ENCODE measurements around the gene LLGL1.
"Not testable (repeated sequence)": the region's sequence is repeated elsewhere in the genome, so short reads cannot be mapped to it uniquely, and the experiment has no call there.

The LLGL1 gene

GRCh38 chr17:18194804-18195203 lies 30.6 kb upstream of the LLGL1 start:
- Histone ChIP-seq H3K4me1 (ENCODE audit: control insufficient read depth, insufficient read depth, low read length) (no peaks in the 10 kb centered on the region), H3K9ac (ENCODE audit: low read length) (no peak overlapping the region), H3K36me3 (ENCODE audit: control insufficient read depth, insufficient read depth, low read length) (peaks cover 60% of the 10 kb centered on the region), H3K27ac (ENCODE audit: low read depth, low read length) (no peak overlapping the region), H3K4me3 (ENCODE audit: low read depth, low read length) (no peak overlapping the region), H3K9me3 (ENCODE audit: control insufficient read depth, insufficient read depth, low read depth, low read length) (no peaks in the 10 kb centered on the region), H3K27me3 (ENCODE audit: control insufficient read depth, insufficient read depth, low read length) (no peaks in the 10 kb centered on the region)

GRCh38 chr17:18195246-18195645 lies 30.2 kb upstream of the LLGL1 start:
- no peak overlapping the region for H3K4me3 ChIP-seq (ENCODE audit: low read depth, low read length)
- H3K4me1 ChIP-seq (ENCODE audit: control insufficient read depth, insufficient read depth, low read length) = peaks cover 3% of the 10 kb centered on the region; the same call in 1 of the 2 replicates
- no peak overlapping the region for H3K9ac ChIP-seq (ENCODE audit: low read length)
- no peaks in the 10 kb centered on the region for H3K9me3 ChIP-seq (ENCODE audit: control insufficient read depth, insufficient read depth, low read depth, low read length)
- no peaks in the 10 kb centered on the region for H3K27me3 ChIP-seq (ENCODE audit: control insufficient read depth, insufficient read depth, low read length)
- peaks cover 60% of the 10 kb centered on the region for H3K36me3 ChIP-seq (ENCODE audit: control insufficient read depth, insufficient read depth, low read length)
- H3K27ac ChIP-seq (ENCODE audit: low read depth, low read length) = no peak overlapping the region

GRCh38 chr17:18197535-18198194 lies 27.8 kb upstream of the LLGL1 start:
- H3K36me3 ChIP-seq (ENCODE audit: control insufficient read depth, insufficient read depth, low read length) = peaks cover 64% of the 10 kb centered on the region
- peaks cover 8% of the 10 kb centered on the region; the same call in 1 of the 2 replicates for H3K4me1 ChIP-seq (ENCODE audit: control insufficient read depth, insufficient read depth, low read length)
- no peak overlapping the region for H3K27ac ChIP-seq (ENCODE audit: low read depth, low read length)
- no peak overlapping the region for H3K4me3 ChIP-seq (ENCODE audit: low read depth, low read length)
- no peaks in the 10 kb centered on the region for H3K9me3 ChIP-seq (ENCODE audit: control insufficient read depth, insufficient read depth, low read depth, low read length)
- H3K27me3 ChIP-seq (ENCODE audit: control insufficient read depth, insufficient read depth, low read length) = no peaks in the 10 kb centered on the region
- H3K9ac ChIP-seq (ENCODE audit: low read length) = no peak overlapping the region

DNA sequence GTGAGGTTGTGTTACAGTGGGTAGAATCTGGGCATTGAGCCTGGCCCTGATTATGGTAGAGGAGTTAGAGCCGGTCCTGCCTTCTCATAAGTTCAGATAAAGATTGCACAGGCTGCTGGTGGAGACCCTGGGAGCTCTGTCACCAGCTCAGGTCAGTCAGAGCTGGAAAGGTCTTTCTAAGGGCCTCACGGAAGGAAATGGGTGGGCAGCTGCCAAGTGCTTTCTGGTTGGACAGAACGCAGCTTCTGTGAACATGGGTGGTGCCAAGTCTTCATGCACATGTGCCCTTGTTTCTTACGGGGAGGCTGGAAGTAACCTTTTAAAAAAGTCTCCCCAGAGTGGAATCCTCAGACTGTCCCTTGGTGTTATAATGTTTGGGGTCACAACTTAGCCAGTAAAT lies 26.9 kb upstream of the LLGL1 start:
- Histone ChIP-seq H3K36me3 (ENCODE audit: control insufficient read depth, insufficient read depth, low read length) (peaks cover 65% of the 10 kb centered on the region), H3K4me1 (ENCODE audit: control insufficient read depth, insufficient read depth, low read length) (peaks cover 15% of the 10 kb centered on the region; the same call in 1 of the 2 replicates), H3K27ac (ENCODE audit: low read depth, low read length) (no peak overlapping the region), H3K27me3 (ENCODE audit: control insufficient read depth, insufficient read depth, low read length) (no peaks in the 10 kb centered on the region), H3K9ac (ENCODE audit: low read length) (no peak overlapping the region), H3K4me3 (ENCODE audit: low read depth, low read length) (no peak overlapping the region), H3K9me3 (ENCODE audit: control insufficient read depth, insufficient read depth, low read depth, low read length) (no peaks in the 10 kb centered on the region)

DNA sequence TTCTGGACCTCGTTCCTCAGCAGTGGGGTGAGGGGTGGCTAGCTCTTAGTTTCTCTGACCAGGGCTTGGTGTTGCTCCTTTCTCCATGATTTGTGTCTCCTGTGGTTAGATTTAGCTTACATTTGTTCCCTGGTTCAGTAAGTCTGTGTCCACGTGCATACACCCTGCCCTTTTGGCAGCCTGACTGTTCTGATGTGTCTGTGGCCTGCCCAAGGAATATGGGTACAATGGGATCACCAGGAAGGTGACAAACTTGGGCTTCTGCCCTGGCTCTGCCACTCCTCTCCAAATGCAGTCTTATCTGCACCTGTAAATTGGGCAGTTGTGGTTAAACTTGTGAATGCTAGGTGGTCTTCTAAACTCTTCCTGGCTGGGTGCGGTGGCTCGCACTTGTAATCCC lies 24.3 kb upstream of the LLGL1 start:
- peaks cover 60% of the 10 kb centered on the region for H3K36me3 ChIP-seq (ENCODE audit: control insufficient read depth, insufficient read depth, low read length)
- H3K27ac ChIP-seq (ENCODE audit: low read depth, low read length) = no peak overlapping the region
- H3K9ac ChIP-seq (ENCODE audit: low read length) = no peak overlapping the region
- H3K9me3 ChIP-seq (ENCODE audit: control insufficient read depth, insufficient read depth, low read depth, low read length) = no peaks in the 10 kb centered on the region
- H3K4me1 ChIP-seq (ENCODE audit: control insufficient read depth, insufficient read depth, low read length) = peaks cover 18% of the 10 kb centered on the region; the same call in 1 of the 2 replicates
- no peaks in the 10 kb centered on the region for H3K27me3 ChIP-seq (ENCODE audit: control insufficient read depth, insufficient read depth, low read length)
- no peak overlapping the region for H3K4me3 ChIP-seq (ENCODE audit: low read depth, low read length)

DNA sequence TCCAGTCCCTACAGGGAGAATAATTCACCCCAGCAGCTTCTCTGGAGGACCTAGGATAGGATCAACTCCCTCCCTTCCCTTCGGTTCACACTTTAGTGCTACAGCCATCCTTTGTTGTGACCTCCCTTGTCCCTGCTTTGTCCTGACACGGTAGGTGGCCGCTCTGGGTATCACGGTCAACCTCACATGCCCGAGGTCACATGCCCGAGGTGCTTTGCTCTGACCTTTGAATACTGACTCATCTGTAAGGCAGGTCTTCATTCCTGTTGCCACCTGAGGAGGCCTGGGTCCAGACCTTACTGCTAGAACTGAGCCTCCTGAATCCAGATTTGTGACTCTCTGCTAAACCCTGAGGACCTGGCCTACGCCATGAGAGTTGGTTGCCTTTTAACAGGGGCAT lies 22.1 kb upstream of the LLGL1 start:
- H3K4me1 ChIP-seq (ENCODE audit: control insufficient read depth, insufficient read depth, low read length) = peaks cover 18% of the 10 kb centered on the region; the same call in 1 of the 2 replicates
- H3K9ac ChIP-seq (ENCODE audit: low read length) = no peak overlapping the region
- no peaks in the 10 kb centered on the region for H3K27me3 ChIP-seq (ENCODE audit: control insufficient read depth, insufficient read depth, low read length)
- no peaks in the 10 kb centered on the region for H3K9me3 ChIP-seq (ENCODE audit: control insufficient read depth, insufficient read depth, low read depth, low read length)
- peaks cover 60% of the 10 kb centered on the region for H3K36me3 ChIP-seq (ENCODE audit: control insufficient read depth, insufficient read depth, low read length)
- H3K27ac ChIP-seq (ENCODE audit: low read depth, low read length) = no peak overlapping the region
- H3K4me3 ChIP-seq (ENCODE audit: low read depth, low read length) = no peak overlapping the region

DNA sequence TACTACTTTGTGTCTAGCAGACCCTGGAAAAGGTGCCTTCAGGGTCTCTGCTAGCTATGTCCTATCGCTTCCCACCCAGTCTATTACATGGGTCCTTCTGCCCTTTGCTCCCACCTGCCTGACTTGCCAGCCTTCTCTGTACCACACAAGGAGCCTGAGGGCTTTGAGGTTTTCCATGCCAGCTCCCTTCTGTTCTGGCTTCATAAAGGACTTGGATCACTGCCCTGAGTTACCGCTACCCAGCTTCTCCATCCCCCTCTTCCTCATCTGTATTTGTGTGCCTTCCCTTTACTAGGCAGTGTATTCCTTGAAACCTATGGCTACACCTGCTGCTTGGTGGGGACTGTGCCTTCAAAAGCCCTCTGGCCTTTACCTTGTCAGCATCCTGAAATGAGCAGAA lies 19.6 kb upstream of the LLGL1 start:
- Histone ChIP-seq H3K36me3 (ENCODE audit: control insufficient read depth, insufficient read depth, low read length) (peaks cover 72% of the 10 kb centered on the region), H3K27ac (ENCODE audit: low read depth, low read length) (no peak overlapping the region), H3K4me1 (ENCODE audit: control insufficient read depth, insufficient read depth, low read length) (peaks cover 13% of the 10 kb centered on the region; the same call in 1 of the 2 replicates), H3K9me3 (ENCODE audit: control insufficient read depth, insufficient read depth, low read depth, low read length) (no peaks in the 10 kb centered on the region), H3K27me3 (ENCODE audit: control insufficient read depth, insufficient read depth, low read length) (no peaks in the 10 kb centered on the region), H3K9ac (ENCODE audit: low read length) (no peak overlapping the region), H3K4me3 (ENCODE audit: low read depth, low read length) (no peak overlapping the region)

DNA sequence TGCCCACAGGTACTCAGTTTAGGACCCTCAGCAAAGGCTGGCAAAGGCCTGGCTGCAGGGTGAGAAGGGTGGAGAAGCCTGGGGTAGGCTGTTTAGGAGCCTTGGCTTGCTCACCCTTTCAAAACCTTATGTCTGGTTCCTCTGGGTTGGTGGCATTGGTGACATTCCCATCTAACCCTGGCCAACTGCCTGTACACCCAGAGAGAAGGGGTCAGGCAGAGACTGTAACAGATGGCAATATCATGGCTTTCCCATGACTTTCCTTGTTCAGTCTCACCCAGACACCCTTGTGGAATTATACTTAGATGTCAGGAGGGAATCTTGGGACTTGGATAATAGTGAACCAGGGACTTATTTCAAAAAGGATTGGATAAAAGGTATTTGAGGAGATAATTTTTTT lies 18.5 kb upstream of the LLGL1 start:
- Histone ChIP-seq H3K9ac (ENCODE audit: low read length) (no peak overlapping the region), H3K9me3 (ENCODE audit: control insufficient read depth, insufficient read depth, low read depth, low read length) (no peaks in the 10 kb centered on the region), H3K27me3 (ENCODE audit: control insufficient read depth, insufficient read depth, low read length) (no peaks in the 10 kb centered on the region), H3K36me3 (ENCODE audit: control insufficient read depth, insufficient read depth, low read length) (peaks cover 69% of the 10 kb centered on the region), H3K27ac (ENCODE audit: low read depth, low read length) (no peak overlapping the region), H3K4me1 (ENCODE audit: control insufficient read depth, insufficient read depth, low read length) (peaks cover 13% of the 10 kb centered on the region; the same call in 1 of the 2 replicates), H3K4me3 (ENCODE audit: low read depth, low read length) (no peak overlapping the region)

DNA sequence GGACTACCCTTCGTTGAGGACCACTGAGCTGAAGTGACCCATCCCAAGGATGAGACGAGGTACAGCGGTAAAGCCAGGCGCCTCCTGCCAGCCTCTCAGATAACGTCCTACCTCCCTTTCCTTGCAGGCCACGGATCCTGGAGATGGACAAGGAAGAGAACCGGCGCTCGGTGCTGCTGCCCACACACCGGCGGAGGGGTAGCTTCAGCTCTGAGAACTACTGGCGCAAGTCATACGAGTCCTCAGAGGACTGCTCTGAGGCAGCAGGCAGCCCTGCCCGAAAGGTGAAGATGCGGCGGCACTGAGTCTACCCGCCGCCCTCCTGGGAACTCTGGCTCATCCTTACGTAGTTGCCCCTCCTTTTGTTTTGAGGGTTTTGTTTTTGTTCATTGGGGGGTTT lies 17.3 kb upstream of the LLGL1 start:
- Histone ChIP-seq H3K27me3 (ENCODE audit: control insufficient read depth, insufficient read depth, low read length) (no peaks in the 10 kb centered on the region), H3K9ac (ENCODE audit: low read length) (no peak overlapping the region), H3K36me3 (ENCODE audit: control insufficient read depth, insufficient read depth, low read length) (peaks cover 68% of the 10 kb centered on the region)

GRCh38 chr17:18213666-18214270 lies 11.7 kb upstream of the LLGL1 start:
- H3K27me3 ChIP-seq (ENCODE audit: control insufficient read depth, insufficient read depth, low read length) = no peaks in the 10 kb centered on the region
- H3K27ac ChIP-seq (ENCODE audit: low read depth, low read length) = no peak overlapping the region
- H3K9ac ChIP-seq (ENCODE audit: low read length) = no peak overlapping the region
- no peaks in the 10 kb centered on the region; the same call in 1 of the 2 replicates for H3K4me1 ChIP-seq (ENCODE audit: control insufficient read depth, insufficient read depth, low read length)
- H3K4me3 ChIP-seq (ENCODE audit: low read depth, low read length) = no peak overlapping the region
- H3K9me3 ChIP-seq (ENCODE audit: control insufficient read depth, insufficient read depth, low read depth, low read length) = no peaks in the 10 kb centered on the region
- H3K36me3 ChIP-seq (ENCODE audit: control insufficient read depth, insufficient read depth, low read length) = peaks cover 22% of the 10 kb centered on the region

More for the DNA sequence above, 17.3 kb upstream of the LLGL1 start:
- H3K27ac ChIP-seq (ENCODE audit: low read depth, low read length) = no peak overlapping the region
- no peaks in the 10 kb centered on the region for H3K9me3 ChIP-seq (ENCODE audit: control insufficient read depth, insufficient read depth, low read depth, low read length)
- peaks cover 7% of the 10 kb centered on the region; the same call in 1 of the 2 replicates for H3K4me1 ChIP-seq (ENCODE audit: control insufficient read depth, insufficient read depth, low read length)
- H3K4me3 ChIP-seq (ENCODE audit: low read depth, low read length) = no peak overlapping the region

GRCh38 chr17:18216906-18217305 lies 8.5 kb upstream of the LLGL1 start:
- not testable (repeated sequence) for H3K4me1 ChIP-seq (ENCODE audit: control insufficient read depth, insufficient read depth, low read length); H3K9me3 ChIP-seq (ENCODE audit: control insufficient read depth, insufficient read depth, low read depth, low read length); H3K4me3 ChIP-seq (ENCODE audit: low read depth, low read length); H3K27ac ChIP-seq (ENCODE audit: low read depth, low read length); H3K9ac ChIP-seq (ENCODE audit: low read length); H3K36me3 ChIP-seq (ENCODE audit: control insufficient read depth, insufficient read depth, low read length); H3K27me3 ChIP-seq (ENCODE audit: control insufficient read depth, insufficient read depth, low read length)

All from HUES6 (cell line).